Measurements from ENCODE around the gene SYP.
A peak's percentile ranks its signal among the peaks of the same experiment; 100 is the strongest.

The SYP gene

GRCh38 chrX:49155900-49156837 is 43.8 kb downstream of the SYP start:
- ChIA-PET CTCF (interaction anchor here (0.5 to 1.8 kb wide), 16 partner anchors 9 to 1020 kb away, joined by 3 to 14 read pairs (median 4); partner anchors contain the start of gene GPKOW), POLR2A (interaction anchor here (0.6 to 1.0 kb wide), 5 partner anchors 10 to 35 kb away, joined by 3 to 10 read pairs (median 5); partner anchors contain the start of gene PLP2)
- no peaks in the 10 kb centered on the region for H3K4me1 ChIP-seq (ENCODE audit: control insufficient read depth, insufficient read depth, low read length)
- no peaks in the 10 kb centered on the region for H3K9me3 ChIP-seq (ENCODE audit: control insufficient read depth, insufficient read depth, low read depth, low read length)
- H3K36me3 ChIP-seq (ENCODE audit: control insufficient read depth in 2 of 2, insufficient read depth in 1 of 2, low read length in 2 of 2) = no peaks in the 10 kb centered on the region
- H3K4me3 ChIP-seq (ENCODE audit: low read depth, low read length) = peak overlapping the region; percentile 42
- peak overlapping the region; percentile 79 for H3K27ac ChIP-seq (ENCODE audit: extremely low read depth, low read depth, low read length)
- TF ChIP-seq ZNF76 (tag by site-specific recombination; IDR thresholded peaks at IDR 0.05; ENCODE audit: borderline replicate concordance, low read depth) (peak; percentile 61; the same call in 1 of the 2 replicates), GLIS1 (tag by site-specific recombination; IDR thresholded peaks at IDR 0.05) (peak; percentile 90), ZNF155 (tag by site-specific recombination; IDR thresholded peaks at IDR 0.05) (no peak), ZNF426 (tag by site-specific recombination; IDR thresholded peaks at IDR 0.05) (no peak), KLF7 (tag by site-specific recombination; IDR thresholded peaks at IDR 0.05; ENCODE audit: borderline replicate concordance) (peak; percentile 84; the same call in 1 of the 2 replicates), ZNF174 (tag by site-specific recombination; IDR thresholded peaks at IDR 0.05) (no peak), KLF8 (tag by site-specific recombination; IDR thresholded peaks at IDR 0.05) (peak; percentile 90), ZNF24 (tag by site-specific recombination; IDR thresholded peaks at IDR 0.05) (peak; percentile 57; the same call in 1 of the 2 replicates), ZXDB (tag by site-specific recombination; IDR thresholded peaks at IDR 0.05) (peak; percentile 87), ZNF530 (tag by site-specific recombination; IDR thresholded peaks at IDR 0.05; ENCODE audit: low read depth) (no peak), GLIS2 (tag by site-specific recombination; IDR thresholded peaks at IDR 0.05) (peak; percentile 98), ZNF677 (tag by site-specific recombination; IDR thresholded peaks at IDR 0.05) (no peak), ZNF610 (tag by site-specific recombination; IDR thresholded peaks at IDR 0.05; ENCODE audit: borderline replicate concordance) (0 out of 2 replicates have a peak, but pooled peaks have one; percentile 26), ZFP3 (tag by site-specific recombination; IDR thresholded peaks at IDR 0.05; ENCODE audit: low read depth) (no peak), ZNF548 (tag by site-specific recombination; IDR thresholded peaks at IDR 0.05) (no peak), GLI4 (tag by site-specific recombination; IDR thresholded peaks at IDR 0.05) (no peak), ZNF692 (tag by site-specific recombination; IDR thresholded peaks at IDR 0.05) (peak; percentile 70), ZSCAN23 (tag by site-specific recombination; IDR thresholded peaks at IDR 0.05) (0 out of 2 replicates have a peak, but pooled peaks have one; percentile 44), PATZ1 (tag by site-specific recombination; IDR thresholded peaks at IDR 0.05) (peak; percentile 99), PRDM1 (tag by site-specific recombination; IDR thresholded peaks at IDR 0.05) (no peak), ZBTB17 (tag by site-specific recombination; IDR thresholded peaks at IDR 0.05) (peak; percentile 75), BCL11A (tag by site-specific recombination; IDR thresholded peaks at IDR 0.05; ENCODE audit: low read depth) (peak; percentile 76), ZNF398 (tag by site-specific recombination; IDR thresholded peaks at IDR 0.05) (peak; percentile 68), ZFHX2 (tag by site-specific recombination; conservative IDR thresholded peaks at IDR 0.05) (0 out of 2 replicates have a peak, but pooled peaks have one; percentile 27), WT1 (tag by site-specific recombination; IDR thresholded peaks at IDR 0.05) (0 out of 2 replicates have a peak, but pooled peaks have one; percentile 19), KLF9 (tag by site-specific recombination; IDR thresholded peaks at IDR 0.05; ENCODE audit: low read depth) (peak; percentile 89), SP3 (tag by site-specific recombination; IDR thresholded peaks at IDR 0.05) (peak; percentile 92), SP2 (tag by site-specific recombination; IDR thresholded peaks at IDR 0.05) (peak; percentile 77), ZSCAN30 (tag by site-specific recombination; IDR thresholded peaks at IDR 0.05) (peak; percentile 25; the same call in 1 of the 2 replicates), ZNF600 (tag by site-specific recombination; IDR thresholded peaks at IDR 0.05) (0 out of 2 replicates have a peak, but pooled peaks have one; percentile 12), KLF1 (tag by site-specific recombination; IDR thresholded peaks at IDR 0.05) (peak; percentile 83), ZNF501 (tag by site-specific recombination; IDR thresholded peaks at IDR 0.05) (peak; percentile 67; the same call in 1 of the 2 replicates)
